PC-3 (cell line): Measurements from ENCODE around the gene GATAD2B. TPM values are rescaled to one million over a fixed set of nuclear protein-coding genes. Genes with fewer than 3 reads are reported as not detected.
A peak's percentile ranks its signal among the peaks of the same experiment; 100 is the strongest.

Experiments
- ATAC-seq: fragments of 200-7000 bp; cut with Tn5 transposase; 2 replicates; pipeline ENCODE4 v1.9.1; 2020; ENCODE audit warnings: mild to moderate bottlenecking, moderate library complexity
- BruUV-seq: library from RNA; stranded (reverse); fragments of 400-500 nt; replicated peaks from 2 replicates; lab custom pipeline; 2021; lab: Mats Ljungman, UMichigan
- CTCF ChIA-PET: fragments of 300-600 bp; sonication (Branson Sonifier 250); formaldehyde crosslinking; loops from one replicate; lab custom pipeline; 2022; ENCODE audit warnings: antibody characterized with exemption; lab: Charles Lee
- POLR2A ChIA-PET: fragments of 300-600 bp; sonication (Branson Sonifier 250); formaldehyde crosslinking; loops from one replicate; lab custom pipeline; 2022; ENCODE audit warnings: antibody characterized with exemption; ENCODE audit not compliant: unreplicated experiment; lab: Charles Lee
- DNase-seq: peaks from one replicate; pipeline ENCODE4 v3.0.0-alpha.2; 2015
- H2AFZ ChIP-seq: fragments of 300-600 bp; sonication (generic); 2 replicates; pipeline ENCODE4 v1.6.0; 2016; ENCODE audit warnings: antibody characterized with exemption, low read length
- H3F3A ChIP-seq: fragments of 300-600 bp; sonication (generic); one replicate; pipeline ENCODE4 v1.6.0; 2017; ENCODE audit warnings: antibody characterized with exemption, low read length, control low read depth, mild to moderate bottlenecking; ENCODE audit not compliant: unreplicated experiment
- H3K27ac ChIP-seq: fragments of 300-600 bp; sonication (generic); 2 replicates; pipeline ENCODE4 v1.5.1; 2016; ENCODE audit warnings: mild to moderate bottlenecking, low read length
- H3K27me3 ChIP-seq: fragments of 300-600 bp; sonication (generic); 2 replicates; pipeline ENCODE4 v1.6.1; 2016; ENCODE audit warnings: low read length, mixed read lengths
- H3K36me3 ChIP-seq: fragments of 300-600 bp; sonication (generic); 2 replicates; pipeline ENCODE4 v1.6.1; 2016; ENCODE audit warnings: low read depth, mixed run types, low read length, mixed read lengths
- H3K4me1 ChIP-seq: fragments of 300-600 bp; sonication (generic); 2 replicates; pipeline ENCODE4 v1.5.1; 2016; ENCODE audit warnings: low read length; ENCODE audit not compliant: insufficient read depth
- H3K4me2 ChIP-seq: fragments of 300-600 bp; sonication (generic); 2 replicates; pipeline ENCODE4 v1.6.0; 2016; ENCODE audit warnings: low read length
- H3K4me3 ChIP-seq: fragments of 300-600 bp; sonication (generic); 2 replicates; pipeline ENCODE4 v1.5.1; 2016; ENCODE audit warnings: mild to moderate bottlenecking, low read length, mixed read lengths
- H3K79me2 ChIP-seq: fragments of 300-600 bp; sonication (generic); 2 replicates; pipeline ENCODE4 v1.6.1; 2017; ENCODE audit warnings: low read length, mixed read lengths
- H3K9ac ChIP-seq: fragments of 300-600 bp; sonication (generic); 2 replicates; pipeline ENCODE4 v1.6.0; 2016; ENCODE audit warnings: mild to moderate bottlenecking, low read length
- H3K9me2 ChIP-seq: fragments of 300-600 bp; sonication (generic); replicated peaks from 2 replicates; pipeline ENCODE4 v1.6.1; 2016; ENCODE audit warnings: mixed run types, low read length, mixed read lengths
- H3K9me3 ChIP-seq: fragments of 300-600 bp; sonication (generic); 2 replicates; pipeline ENCODE4 v1.6.1; 2016; ENCODE audit warnings: low read length, mixed read lengths
- H4K20me1 ChIP-seq: fragments of 300-600 bp; sonication (generic); 2 replicates; pipeline ENCODE4 v1.6.1; 2016; ENCODE audit warnings: low read length, mixed read lengths
- CTCF ChIP-seq: fragments of 300-600 bp; sonication (generic); conservative IDR thresholded peaks from 2 replicates; pipeline ENCODE4 v1.5.1; 2017; ENCODE audit warnings: antibody characterized with exemption, low read depth, mild to moderate bottlenecking, low read length
- EZH2 ChIP-seq: fragments of 300-600 bp; sonication (generic); IDR thresholded peaks from one replicate; pipeline ENCODE4 v1.6.1; 2017; ENCODE audit warnings: antibody characterized with exemption, mild to moderate bottlenecking, low read length; ENCODE audit not compliant: unreplicated experiment
- EZH2phosphoT487 ChIP-seq: fragments of 300-600 bp; sonication (generic); IDR thresholded peaks from 2 replicates; pipeline ENCODE4 v1.6.1; 2018; ENCODE audit warnings: mild to moderate bottlenecking, antibody characterized with exemption, low read length, borderline replicate concordance
- intact Hi-C: fragments of 100-400 bp; cut with micrococcal nuclease; formaldehyde crosslinking; loops from 2 replicates; pipeline ENCODE4 v1.9.0; 2023
- total RNA-seq: library from RNA; depleted of rRNA; stranded (reverse); fragments of >200 nt; gene quantifications from 2 replicates; pipeline ENCODE4 v1.2.3, GENCODE V29; 2014

GATAD2B gene
- total RNA-seq, 1 experiment from 2014 or later, result 7.2 TPM

- POLR2A ChIA-PET, result interaction anchor here (0.6 kb wide), 1 partner anchor 300 kb away, joined by 8 read pairs; no protein-coding TSS in a partner anchor
- TF ChIP-seq CTCF (no peak), EZH2phosphoT487 (no peak), EZH2 (no peak)
- ATAC-seq, result no peak; the same call in 1 of the 2 replicates
- intact Hi-C loops, result no loop called here
- Histone ChIP-seq H3K9me3 (no peaks in the 10 kb centered on the region), H2AFZ (no peak overlapping the region), H3K9ac (no peak overlapping the region), H3K9me2 (no peaks in the 10 kb centered on the region), H3K4me1 (peaks cover 11% of the 10 kb centered on the region), H3K4me3 (no peak overlapping the region), H3K36me3 (peaks cover 18% of the 10 kb centered on the region; the same call in 1 of the 2 replicates), H3K27ac (peak overlapping the region; percentile 29), H3K27me3 (no peaks in the 10 kb centered on the region), H3F3A (no peaks in the 10 kb centered on the region), H3K79me2 (no peaks in the 10 kb centered on the region), H3K4me2 (peak overlapping the region; percentile 2; the same call in 1 of the 2 replicates), H4K20me1 (no peaks in the 10 kb centered on the region)
- TSS peak; percentile 99 for BruUV-seq
- CTCF ChIA-PET, result interaction anchor here (0.6 kb wide), 1 partner anchor 105 kb away, joined by 3 read pairs; no protein-coding TSS in a partner anchor
- no peak for DNase-seq
These were observed 116.7 kb downstream of the GATAD2B start for GRCh38 chr1:153805886-153806719.

GRCh38 chr1:153805042-153805745 is 117.6 kb downstream of the GATAD2B start:
- peak; percentile 91 for DNase-seq
- TF ChIP-seq EZH2phosphoT487, result no peak
- TF ChIP-seq EZH2, result no peak
- no peak for TF ChIP-seq CTCF
- Histone ChIP-seq H3K27ac (peak overlapping the region; percentile 29), H3K4me2 (peak overlapping the region; percentile 2; the same call in 1 of the 2 replicates), H4K20me1 (no peaks in the 10 kb centered on the region), H3K9ac (no peak overlapping the region), H3K4me1 (peaks cover 11% of the 10 kb centered on the region), H3K79me2 (no peaks in the 10 kb centered on the region), H2AFZ (no peak overlapping the region), H3K27me3 (no peaks in the 10 kb centered on the region), H3F3A (no peaks in the 10 kb centered on the region), H3K9me3 (no peaks in the 10 kb centered on the region), H3K4me3 (no peak overlapping the region), H3K36me3 (peaks cover 16% of the 10 kb centered on the region; the same call in 1 of the 2 replicates), H3K9me2 (no peaks in the 10 kb centered on the region)
- ChIA-PET POLR2A (no interaction called here), CTCF (no interaction called here)
- peak; percentile 88 for ATAC-seq
- BruUV-seq, result no TSS peak
- intact Hi-C loops, result no loop called here
